Measurements from ENCODE around the gene PLAU. TPM values are rescaled to one million over a fixed set of nuclear protein-coding genes. Genes with fewer than 3 reads are reported as not detected.
"Not testable (repeated sequence)": the region's sequence is repeated elsewhere in the genome, so short reads cannot be mapped to it uniquely, and the experiment has no call there.

The PLAU gene
- total RNA-seq, 1 donor from 2014 or later: 19.5 TPM

GRCh38 chr10:73923935-73924598 is 13.1 kb downstream of the PLAU start:
- no peak for DNase-seq (ENCODE audit: low spot score)
- no peaks in the 10 kb centered on the region for H3K9me3 Mint-ChIP-seq (ENCODE audit: unreplicated experiment)
- TF ChIP-seq, protein P1, sequence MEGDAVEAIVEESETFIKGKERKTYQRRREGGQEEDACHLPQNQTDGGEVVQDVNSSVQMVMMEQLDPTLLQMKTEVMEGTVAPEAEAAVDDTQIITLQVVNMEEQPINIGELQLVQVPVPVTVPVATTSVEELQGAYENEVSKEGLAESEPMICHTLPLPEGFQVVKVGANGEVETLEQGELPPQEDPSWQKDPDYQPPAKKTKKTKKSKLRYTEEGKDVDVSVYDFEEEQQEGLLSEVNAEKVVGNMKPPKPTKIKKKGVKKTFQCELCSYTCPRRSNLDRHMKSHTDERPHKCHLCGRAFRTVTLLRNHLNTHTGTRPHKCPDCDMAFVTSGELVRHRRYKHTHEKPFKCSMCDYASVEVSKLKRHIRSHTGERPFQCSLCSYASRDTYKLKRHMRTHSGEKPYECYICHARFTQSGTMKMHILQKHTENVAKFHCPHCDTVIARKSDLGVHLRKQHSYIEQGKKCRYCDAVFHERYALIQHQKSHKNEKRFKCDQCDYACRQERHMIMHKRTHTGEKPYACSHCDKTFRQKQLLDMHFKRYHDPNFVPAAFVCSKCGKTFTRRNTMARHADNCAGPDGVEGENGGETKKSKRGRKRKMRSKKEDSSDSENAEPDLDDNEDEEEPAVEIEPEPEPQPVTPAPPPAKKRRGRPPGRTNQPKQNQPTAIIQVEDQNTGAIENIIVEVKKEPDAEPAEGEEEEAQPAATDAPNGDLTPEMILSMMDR (IDR thresholded peaks at IDR 0.05; ENCODE audit: unreplicated experiment): no peak

GRCh38 chr10:73924935-73925334 is 14.0 kb downstream of the PLAU start:
- DNase-seq (ENCODE audit: low spot score): no peak
- Mint-ChIP-seq H3K27me3 (ENCODE audit: unreplicated experiment) (peaks cover 2% of the 10 kb centered on the region), H3K27ac (ENCODE audit: unreplicated experiment) (no peak overlapping the region), H3K4me1 (ENCODE audit: unreplicated experiment) (peaks cover 15% of the 10 kb centered on the region), H3K4me3 (ENCODE audit: unreplicated experiment) (no peak overlapping the region), H3K36me3 (ENCODE audit: low read depth, unreplicated experiment) (no peaks in the 10 kb centered on the region), H3K9me3 (ENCODE audit: unreplicated experiment) (no peaks in the 10 kb centered on the region)
- TF ChIP-seq, protein P1 (IDR thresholded peaks at IDR 0.05; ENCODE audit: unreplicated experiment): no peak

More at GRCh38 chr10:73923935-73924598, 13.1 kb downstream of the PLAU start:
- peaks cover 15% of the 10 kb centered on the region for H3K4me1 Mint-ChIP-seq (ENCODE audit: unreplicated experiment)
- no peaks in the 10 kb centered on the region for H3K36me3 Mint-ChIP-seq (ENCODE audit: low read depth, unreplicated experiment)
- peaks cover 2% of the 10 kb centered on the region for H3K27me3 Mint-ChIP-seq (ENCODE audit: unreplicated experiment)
- H3K27ac Mint-ChIP-seq (ENCODE audit: unreplicated experiment): no peak overlapping the region
- no peak overlapping the region for H3K4me3 Mint-ChIP-seq (ENCODE audit: unreplicated experiment)

DNA sequence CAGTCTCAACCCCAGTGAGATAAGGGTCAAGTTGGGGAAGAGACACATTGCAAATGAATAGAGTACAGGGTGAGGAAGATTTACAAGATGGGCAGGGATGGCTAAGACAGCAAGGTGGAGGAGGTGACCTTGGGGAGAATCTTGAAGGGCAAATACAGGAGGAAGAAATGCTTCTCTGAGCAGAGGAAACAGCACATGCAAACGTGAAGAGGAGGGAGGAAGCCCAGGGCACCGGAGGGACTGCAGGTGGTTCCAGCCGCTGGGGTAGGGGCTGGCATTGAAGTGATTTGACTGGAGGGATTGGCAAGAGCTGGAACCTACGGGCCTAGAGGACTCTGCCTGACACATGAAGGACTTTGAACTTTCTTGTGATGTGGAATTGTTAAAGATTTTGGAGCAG is 14.6 kb downstream of the PLAU start:
- no peak overlapping the region for H3K4me3 Mint-ChIP-seq (ENCODE audit: unreplicated experiment)
- peaks cover 11% of the 10 kb centered on the region for H3K4me1 Mint-ChIP-seq (ENCODE audit: unreplicated experiment)
- H3K36me3 Mint-ChIP-seq (ENCODE audit: low read depth, unreplicated experiment): no peaks in the 10 kb centered on the region
- no peak overlapping the region for H3K27ac Mint-ChIP-seq (ENCODE audit: unreplicated experiment)
- no peaks in the 10 kb centered on the region for H3K9me3 Mint-ChIP-seq (ENCODE audit: unreplicated experiment)
- TF ChIP-seq, protein P1 (IDR thresholded peaks at IDR 0.05; ENCODE audit: unreplicated experiment): no peak
- DNase-seq (ENCODE audit: low spot score): no peak
- H3K27me3 Mint-ChIP-seq (ENCODE audit: unreplicated experiment): peaks cover 4% of the 10 kb centered on the region

DNA sequence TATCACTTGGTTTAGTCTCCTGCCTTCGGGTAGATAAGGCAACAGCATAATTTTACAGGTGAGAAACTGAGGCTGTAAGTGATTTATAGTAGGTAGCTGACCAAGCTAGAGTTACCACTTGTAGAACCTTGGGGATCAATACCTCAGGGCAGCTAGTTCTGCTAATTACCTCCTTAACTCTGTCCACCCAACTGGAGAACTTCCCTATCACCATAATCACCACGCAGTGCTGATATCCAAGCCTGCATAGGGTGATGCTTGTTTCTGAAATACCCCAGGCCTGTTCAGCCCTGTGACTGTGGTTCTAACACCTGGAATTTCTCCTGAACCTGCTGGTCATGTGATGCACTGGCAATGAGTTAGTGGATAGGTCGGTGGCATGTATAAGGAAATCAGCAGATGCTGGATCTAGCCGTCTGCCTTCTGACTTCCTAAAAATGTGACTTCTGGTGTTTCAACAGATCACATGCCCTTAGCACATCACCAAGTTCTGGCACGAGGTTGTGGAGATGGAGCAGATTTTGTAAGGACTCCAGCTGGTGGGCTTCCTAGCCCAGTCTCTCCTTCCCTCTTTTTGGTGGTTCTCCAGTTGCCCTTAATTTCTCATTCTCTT is 15.3 kb downstream of the PLAU start:
- Mint-ChIP-seq H3K4me1 (ENCODE audit: unreplicated experiment) (peaks cover 11% of the 10 kb centered on the region), H3K36me3 (ENCODE audit: low read depth, unreplicated experiment) (no peaks in the 10 kb centered on the region), H3K4me3 (ENCODE audit: unreplicated experiment) (no peak overlapping the region), H3K27ac (ENCODE audit: unreplicated experiment) (no peak overlapping the region), H3K27me3 (ENCODE audit: unreplicated experiment) (peaks cover 4% of the 10 kb centered on the region), H3K9me3 (ENCODE audit: unreplicated experiment) (no peaks in the 10 kb centered on the region)
- TF ChIP-seq, protein P1 (IDR thresholded peaks at IDR 0.05; ENCODE audit: unreplicated experiment): no peak
- no peak for DNase-seq (ENCODE audit: low spot score)

DNA sequence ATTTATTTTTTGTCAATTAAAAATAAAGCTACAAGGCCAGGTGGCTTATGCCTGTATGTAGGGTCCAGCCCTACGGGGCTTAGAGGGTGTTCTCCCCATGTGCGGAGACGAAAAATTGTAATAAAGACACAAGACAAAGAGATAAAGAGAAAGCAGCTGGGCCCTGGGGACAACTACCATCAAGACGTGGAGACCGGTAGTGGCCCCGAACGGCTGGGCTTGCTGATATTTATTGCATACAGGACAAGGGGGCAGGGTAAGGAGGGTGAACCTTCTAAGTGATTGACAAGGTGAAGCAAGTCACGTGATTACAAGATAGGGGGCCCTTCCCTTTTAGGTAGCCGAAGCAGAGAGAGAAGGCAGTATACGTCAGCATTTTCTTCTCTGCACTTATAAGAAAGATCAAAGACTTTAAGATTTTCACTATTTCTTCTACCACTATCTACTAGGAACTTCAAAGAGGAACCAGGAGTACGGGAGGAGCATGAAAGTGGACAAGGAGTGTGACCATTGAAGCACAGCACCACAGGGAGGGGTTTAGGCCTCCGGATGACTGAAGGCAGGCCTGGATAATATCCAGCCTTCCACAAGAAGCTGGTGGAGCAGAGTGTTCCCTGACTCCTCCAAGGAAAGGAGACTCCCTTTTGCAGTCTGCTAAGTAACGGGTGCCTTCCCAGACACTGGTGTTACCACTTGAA is 19.8 kb downstream of the PLAU start:
- H3K27ac Mint-ChIP-seq (ENCODE audit: unreplicated experiment); H3K4me3 Mint-ChIP-seq (ENCODE audit: unreplicated experiment); H3K9me3 Mint-ChIP-seq (ENCODE audit: unreplicated experiment); DNase-seq (ENCODE audit: low spot score); H3K27me3 Mint-ChIP-seq (ENCODE audit: unreplicated experiment); H3K36me3 Mint-ChIP-seq (ENCODE audit: low read depth, unreplicated experiment): not testable (repeated sequence)
- H3K4me1 Mint-ChIP-seq (ENCODE audit: unreplicated experiment): peaks cover 29% of the 10 kb centered on the region

Data from endothelial cell (in vitro differentiated cells).